Measurements from ENCODE around the gene ENAH. TPM values are rescaled to one million over a fixed set of nuclear protein-coding genes. Genes with fewer than 3 reads are reported as not detected.

Gene ENAH
- total RNA-seq, 2 donors from 2014 or later = 50.5 to 59.5 TPM

DNA sequence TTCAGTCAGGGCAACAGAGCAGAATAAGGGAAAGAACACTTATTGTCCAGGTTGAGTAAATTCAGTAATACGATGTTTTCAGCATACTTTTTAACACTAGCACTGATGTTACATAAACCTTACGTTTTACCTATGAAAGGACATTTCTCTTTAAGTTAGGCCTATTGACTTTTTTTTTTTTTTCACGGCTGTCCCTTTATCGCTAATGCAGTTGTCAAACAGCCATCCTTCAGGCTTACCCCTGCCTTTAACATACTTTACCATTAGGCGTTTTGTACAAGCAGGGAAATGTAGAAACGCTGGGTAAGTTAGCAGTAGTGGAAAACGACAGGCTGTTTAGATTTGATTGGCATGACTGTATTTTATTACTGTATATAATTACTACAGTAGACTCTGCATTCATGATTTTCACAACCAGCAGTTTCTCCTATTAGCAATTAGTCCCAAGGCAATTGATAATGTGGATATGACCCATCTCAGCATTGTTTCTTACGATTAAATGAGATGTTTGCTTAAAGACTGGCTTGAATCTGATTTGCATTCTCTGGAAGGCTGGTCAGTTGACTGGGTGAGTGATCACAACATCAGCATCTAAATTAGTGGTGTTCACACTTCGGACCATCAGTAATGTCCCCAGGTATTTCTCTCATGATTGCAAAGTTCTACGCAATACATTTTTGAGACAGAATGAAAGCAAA lies 115.2 kb downstream of the ENAH start:
- Histone ChIP-seq H3K27ac (no peak overlapping the region), H3K9me3 (no peaks in the 10 kb centered on the region), H3K4me3 (no peak overlapping the region), H3K36me3 (no peaks in the 10 kb centered on the region), H3K4me1 (peaks cover 0 to 16% of the 10 kb centered on the region in 2 donors), H3K27me3 (no peaks in the 10 kb centered on the region)
- TF ChIP-seq, protein P1, sequence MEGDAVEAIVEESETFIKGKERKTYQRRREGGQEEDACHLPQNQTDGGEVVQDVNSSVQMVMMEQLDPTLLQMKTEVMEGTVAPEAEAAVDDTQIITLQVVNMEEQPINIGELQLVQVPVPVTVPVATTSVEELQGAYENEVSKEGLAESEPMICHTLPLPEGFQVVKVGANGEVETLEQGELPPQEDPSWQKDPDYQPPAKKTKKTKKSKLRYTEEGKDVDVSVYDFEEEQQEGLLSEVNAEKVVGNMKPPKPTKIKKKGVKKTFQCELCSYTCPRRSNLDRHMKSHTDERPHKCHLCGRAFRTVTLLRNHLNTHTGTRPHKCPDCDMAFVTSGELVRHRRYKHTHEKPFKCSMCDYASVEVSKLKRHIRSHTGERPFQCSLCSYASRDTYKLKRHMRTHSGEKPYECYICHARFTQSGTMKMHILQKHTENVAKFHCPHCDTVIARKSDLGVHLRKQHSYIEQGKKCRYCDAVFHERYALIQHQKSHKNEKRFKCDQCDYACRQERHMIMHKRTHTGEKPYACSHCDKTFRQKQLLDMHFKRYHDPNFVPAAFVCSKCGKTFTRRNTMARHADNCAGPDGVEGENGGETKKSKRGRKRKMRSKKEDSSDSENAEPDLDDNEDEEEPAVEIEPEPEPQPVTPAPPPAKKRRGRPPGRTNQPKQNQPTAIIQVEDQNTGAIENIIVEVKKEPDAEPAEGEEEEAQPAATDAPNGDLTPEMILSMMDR (IDR thresholded peaks at IDR 0.05) = no peak
- DNase-seq (ENCODE audit: low spot score) = no peak

DNA sequence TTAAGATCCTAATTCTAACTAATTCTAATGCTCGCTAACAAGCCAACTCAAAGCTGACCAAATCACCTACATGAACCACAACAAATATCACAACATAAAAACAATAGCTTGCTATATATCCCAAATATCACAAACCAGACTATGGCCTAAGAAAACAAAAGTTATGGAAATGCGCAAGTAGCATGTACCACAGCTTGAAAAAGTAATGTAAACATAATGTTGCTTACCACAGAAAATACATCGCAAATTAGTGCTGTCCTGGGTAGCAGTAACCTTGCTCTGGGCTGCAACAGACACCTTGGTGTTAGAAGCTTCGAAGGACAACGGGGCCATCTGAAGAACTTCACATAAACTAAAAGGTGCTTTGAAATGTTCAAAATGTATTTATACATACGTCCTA lies 117.6 kb downstream of the ENAH start:
- Histone ChIP-seq H3K27me3 (no peaks in the 10 kb centered on the region), H3K4me3 (no peak overlapping the region), H3K27ac (no peak overlapping the region), H3K4me1 (peaks cover 0 to 4% of the 10 kb centered on the region in 2 donors), H3K9me3 (no peaks in the 10 kb centered on the region), H3K36me3 (no peaks in the 10 kb centered on the region)
- no peak for DNase-seq (ENCODE audit: low spot score)
- TF ChIP-seq, protein P1 (IDR thresholded peaks at IDR 0.05) = no peak

DNA sequence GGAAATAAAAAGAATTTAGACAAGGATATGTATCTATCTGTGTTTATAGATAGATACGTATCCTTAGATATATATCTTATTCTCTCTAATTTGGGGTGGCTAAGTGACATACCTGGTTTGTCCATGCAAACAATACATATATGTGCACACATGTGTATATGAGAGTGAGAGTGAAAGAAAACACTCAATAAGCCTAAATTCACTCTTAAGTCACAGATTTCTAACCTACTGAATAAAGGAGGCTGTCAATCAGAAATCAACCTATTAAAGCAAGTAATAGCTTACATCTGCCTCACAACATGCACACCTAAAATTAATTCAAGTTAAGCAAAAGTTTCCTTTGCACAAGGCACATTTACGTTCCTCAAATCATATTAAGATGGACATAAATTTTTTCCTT lies 118.2 kb downstream of the ENAH start:
- H3K4me1 ChIP-seq = peaks cover 0 to 4% of the 10 kb centered on the region in 2 donors
- no peaks in the 10 kb centered on the region for H3K27me3 ChIP-seq
- no peak overlapping the region for H3K4me3 ChIP-seq
- H3K9me3 ChIP-seq = no peaks in the 10 kb centered on the region
- TF ChIP-seq, protein P1 (IDR thresholded peaks at IDR 0.05) = no peak
- H3K36me3 ChIP-seq = no peaks in the 10 kb centered on the region
- no peak for DNase-seq (ENCODE audit: low spot score)
- no peak overlapping the region for H3K27ac ChIP-seq

DNA sequence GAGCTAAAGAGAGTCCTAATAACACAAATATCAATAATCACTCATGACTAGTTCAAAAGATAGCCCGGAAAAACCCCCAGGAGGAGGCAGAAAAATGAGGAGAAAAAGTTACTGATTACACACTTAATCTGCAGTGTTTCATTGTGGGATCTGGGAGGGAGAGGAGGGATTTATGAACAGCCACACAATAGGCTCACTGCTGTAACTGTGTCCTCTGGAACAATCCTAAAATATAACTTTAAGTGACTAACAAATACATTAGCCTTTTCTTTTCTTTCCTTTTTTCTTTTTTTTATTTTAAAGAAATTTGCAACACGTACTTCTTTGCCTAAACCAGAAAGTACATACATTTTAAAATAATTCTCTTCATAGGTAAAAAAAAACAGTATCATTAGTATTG lies 118.8 kb downstream of the ENAH start:
- TF ChIP-seq, protein P1 (IDR thresholded peaks at IDR 0.05) = no peak
- Histone ChIP-seq H3K4me3 (no peak overlapping the region), H3K36me3 (no peaks in the 10 kb centered on the region), H3K4me1 (peaks cover 0 to 4% of the 10 kb centered on the region in 2 donors), H3K27me3 (no peaks in the 10 kb centered on the region), H3K9me3 (no peaks in the 10 kb centered on the region), H3K27ac (no peak overlapping the region)
- DNase-seq (ENCODE audit: low spot score) = no peak

DNA sequence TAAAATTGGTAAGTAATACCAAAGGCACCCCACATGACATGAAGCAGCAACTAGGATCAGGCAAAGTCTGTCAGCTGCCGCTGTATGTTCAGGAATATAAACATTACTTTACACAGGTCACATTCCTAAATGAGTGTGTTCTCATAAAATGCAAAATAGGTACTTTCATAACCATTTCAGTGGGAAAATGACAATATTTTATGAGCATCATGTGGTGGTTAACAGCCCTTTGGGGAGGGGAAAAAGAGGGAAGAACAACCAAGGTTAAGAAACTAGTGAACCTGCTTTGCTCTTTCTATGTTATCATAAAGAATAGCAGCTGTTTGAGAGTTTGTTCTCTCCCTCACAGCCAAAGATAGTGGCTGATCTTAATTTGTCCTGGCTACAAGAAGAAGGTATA lies 119.7 kb downstream of the ENAH start:
- H3K36me3 ChIP-seq = no peaks in the 10 kb centered on the region
- H3K27ac ChIP-seq = no peak overlapping the region
- H3K27me3 ChIP-seq = no peaks in the 10 kb centered on the region
- H3K4me3 ChIP-seq = no peak overlapping the region
- TF ChIP-seq, protein P1 (IDR thresholded peaks at IDR 0.05) = no peak
- H3K4me1 ChIP-seq = peaks cover 0 to 4% of the 10 kb centered on the region in 2 donors
- H3K9me3 ChIP-seq = no peaks in the 10 kb centered on the region
- no peak for DNase-seq (ENCODE audit: low spot score)
